Posterior vena cava (tissue), 2 donors: Measurements from ENCODE around the gene ZNF366. TPM values are rescaled to one million over a fixed set of nuclear protein-coding genes. Genes with fewer than 3 reads are reported as not detected.
"Not testable (repeated sequence)": the region's sequence is repeated elsewhere in the genome, so short reads cannot be mapped to it uniquely, and the experiment has no call there.

Experiments
- DNase-seq: peaks from one replicate; pipeline ENCODE4 v3.0.0-alpha.2; 2020; ENCODE audit warnings: low spot score
- intact Hi-C, 2 donors: fragments of 100-400 bp; cut with DNase I; formaldehyde crosslinking; loops; one replicate each; pipeline versions ENCODE4 v1.14.1 to v1.14.2; 2022 to 2023
- total RNA-seq, 2 donors: library from RNA; stranded (reverse); fragmentation: NEBNext Ultra II Directional; extraction: Animal tissue kit (Norgen Biotek cat#: 25700); gene quantifications; one replicate each; pipeline ENCODE4 v1.2.1, GENCODE V29; 2021
- donor health status: DM: yes; HTN: yes; CAD: no.
- donor health status: DM: yes; HTN: yes; CAD: no.

Gene ZNF366
- total RNA-seq, 2 donors from 2014 or later = 5.0 to 5.1 TPM

DNA sequence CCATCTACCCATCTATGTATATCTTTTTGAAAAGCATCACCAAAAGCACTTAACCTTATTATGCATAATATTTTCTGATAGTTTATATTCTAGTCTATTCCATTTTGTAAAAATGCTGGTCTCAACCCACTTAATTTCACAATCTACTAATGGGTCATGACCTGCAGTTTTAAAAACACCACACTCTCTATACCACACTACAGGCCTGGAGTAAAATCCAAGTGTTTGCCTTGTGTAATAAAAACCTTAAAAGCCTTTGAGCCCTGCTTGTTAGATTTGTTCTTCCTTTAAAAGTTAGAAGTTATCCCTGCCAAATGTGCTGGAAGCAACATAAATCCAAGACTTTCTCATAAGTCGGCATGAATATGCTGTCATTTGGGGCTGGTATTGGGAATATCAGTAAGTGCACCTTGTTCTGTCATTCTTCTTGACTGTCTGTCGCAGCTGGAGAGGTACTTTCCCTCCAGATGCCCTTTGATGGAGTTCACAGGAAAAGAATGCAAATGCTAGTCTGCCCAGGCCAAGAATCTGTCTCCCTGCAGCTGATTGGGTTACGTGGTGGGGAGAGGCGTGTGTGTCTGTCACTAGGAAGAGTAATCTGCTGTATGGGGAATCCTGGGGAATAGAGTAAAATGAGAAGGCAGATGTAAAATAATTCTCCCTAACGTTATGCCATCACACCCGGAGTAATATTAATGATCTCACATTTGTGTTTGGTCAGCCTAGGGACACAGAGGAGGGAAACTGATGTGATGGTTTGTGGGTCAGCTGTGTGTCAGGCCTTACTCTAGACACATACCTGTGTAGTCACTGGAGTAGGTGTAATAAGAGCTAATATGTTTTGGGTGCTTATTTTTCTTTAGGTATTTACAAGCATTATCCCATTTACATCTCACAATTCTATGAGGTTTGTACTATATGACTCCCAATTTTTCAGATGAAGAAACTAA is 79.4 kb downstream of the ZNF366 start:
- intact Hi-C loops = no loop called here
- DNase-seq = no peak

GRCh38 chr5:72427016-72427415 is 80.2 kb downstream of the ZNF366 start:
- no peak for DNase-seq
- intact Hi-C loops = no loop called here

- intact Hi-C loops = no loop called here
- no peak for DNase-seq
These were observed 81.2 kb downstream of the ZNF366 start for GRCh38 chr5:72426019-72426418.

DNA sequence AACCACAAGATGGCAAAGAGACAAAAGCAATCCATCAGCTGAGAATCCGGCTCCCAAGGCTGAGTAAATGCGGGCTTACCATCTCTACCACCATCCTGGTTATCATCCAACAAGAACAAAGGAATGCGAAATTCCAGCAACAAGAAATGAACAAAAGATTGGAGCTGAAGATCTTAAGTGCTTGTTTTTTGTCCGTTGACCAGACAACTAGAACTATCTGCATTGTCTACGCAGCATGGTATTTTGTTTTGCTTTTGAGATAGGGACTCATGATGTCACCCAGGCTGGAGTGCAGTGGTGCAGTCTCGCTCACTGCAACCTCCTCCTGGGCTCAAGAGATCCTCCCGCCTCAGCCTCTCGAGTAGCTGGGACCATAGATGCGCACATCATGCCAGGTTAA is 88.9 kb downstream of the ZNF366 start:
- no peak for DNase-seq
- intact Hi-C loops = no loop called here

DNA sequence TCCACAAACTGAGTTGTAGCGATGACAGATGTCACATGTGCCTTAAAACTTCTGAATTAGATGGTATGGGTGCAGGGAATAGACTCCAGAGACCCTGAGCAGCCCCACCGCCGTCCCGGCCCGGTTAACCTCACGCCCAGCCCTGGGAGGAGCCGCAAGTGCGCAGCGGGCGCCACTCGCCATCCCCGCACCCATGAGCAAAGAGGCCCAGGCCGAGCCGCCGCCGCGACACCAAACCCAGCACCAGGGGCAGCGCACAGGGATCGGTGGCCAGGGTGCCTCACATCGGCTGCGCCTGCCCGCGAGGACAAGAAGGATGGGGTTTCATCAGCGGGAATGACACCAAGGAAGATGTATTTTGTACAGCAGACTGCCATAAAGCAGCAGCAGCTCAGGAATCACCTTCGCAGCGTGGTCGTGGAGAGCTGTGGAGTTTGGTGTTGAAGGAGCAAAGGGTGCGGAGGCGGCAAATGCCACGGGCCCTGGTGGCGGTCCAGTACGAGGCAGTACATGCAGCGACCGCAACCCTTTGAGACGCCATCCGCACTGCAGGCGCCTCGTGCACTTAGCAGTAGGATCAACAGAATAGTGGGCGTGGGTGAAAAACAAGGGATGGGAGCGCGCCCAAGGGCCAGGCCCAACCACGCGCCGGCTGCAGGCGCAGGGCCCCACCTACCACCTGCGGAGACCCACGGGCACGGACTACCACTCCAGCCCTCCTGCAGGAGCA is 89.7 kb downstream of the ZNF366 start:
- DNase-seq = no peak
- intact Hi-C loops = no loop called here

DNA sequence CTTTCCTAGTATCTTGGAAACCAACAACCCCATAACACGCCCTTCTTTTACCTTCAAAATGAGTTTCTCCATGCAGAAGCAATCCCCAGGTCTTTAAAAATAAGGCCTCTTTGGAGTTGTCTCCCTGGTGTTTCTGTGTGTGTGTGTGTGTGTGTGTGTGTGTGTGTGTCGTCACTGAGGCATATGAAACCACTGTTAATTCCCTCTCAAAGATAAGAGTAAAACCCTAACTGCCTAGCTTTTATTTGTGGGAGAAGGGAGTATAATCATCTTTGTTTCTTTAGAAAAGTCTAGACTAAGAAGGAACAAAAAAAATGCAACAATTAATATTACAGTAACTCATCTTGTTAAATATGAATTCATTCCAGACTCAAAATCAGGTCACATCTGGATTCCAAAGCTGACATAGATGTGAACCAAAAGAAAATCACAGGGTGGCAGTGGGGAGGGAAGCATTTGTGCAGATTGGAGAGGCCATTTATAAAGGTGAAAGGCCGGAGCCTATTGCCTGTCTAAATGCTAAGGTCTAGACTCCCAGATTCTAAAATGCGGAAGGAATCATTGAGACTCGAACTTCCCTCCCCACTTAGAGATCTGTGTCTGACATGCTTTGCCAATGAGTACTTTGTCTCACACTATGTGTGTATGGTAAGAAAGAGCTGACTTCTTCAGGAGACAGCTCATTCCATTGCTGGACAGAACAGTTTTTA is 91.4 kb downstream of the ZNF366 start:
- intact Hi-C loops = no loop called here
- no peak for DNase-seq

- no peak for DNase-seq
- intact Hi-C loops = no loop called here
These were observed 94.7 kb downstream of the ZNF366 start for GRCh38 chr5:72412283-72413055.

GRCh38 chr5:72410688-72411295 is 96.4 kb downstream of the ZNF366 start:
- intact Hi-C loops = no loop called here
- DNase-seq = no peak

- no peak for DNase-seq
- intact Hi-C loops = no loop called here
These were observed 98.6 kb downstream of the ZNF366 start for GRCh38 chr5:72408603-72409002.

GRCh38 chr5:72408127-72408526 is 99.1 kb downstream of the ZNF366 start:
- DNase-seq = no peak
- intact Hi-C loops = no loop called here

DNA sequence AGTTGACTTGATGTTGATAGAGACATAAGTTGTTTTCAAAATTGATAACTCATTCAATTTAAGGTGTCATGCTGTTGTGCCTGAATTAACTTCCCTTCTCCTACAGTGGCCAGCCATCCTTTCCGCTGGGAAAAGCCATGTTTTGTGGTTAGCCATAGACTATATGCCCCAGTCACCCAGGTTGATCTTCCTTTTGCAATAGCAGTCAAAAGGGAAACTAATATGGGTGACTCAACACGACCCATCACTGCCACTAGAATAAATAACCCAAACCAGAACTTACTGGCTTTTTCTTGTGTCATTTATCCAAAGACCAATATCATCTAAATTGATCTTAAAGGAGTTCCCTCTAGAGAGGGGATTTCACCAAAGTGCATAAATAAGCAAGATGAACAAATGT is 99.7 kb downstream of the ZNF366 start:
- intact Hi-C loops = no loop called here
- DNase-seq = no peak

- no peak for DNase-seq
- intact Hi-C loops = no loop called here
These were observed 100.1 kb downstream of the ZNF366 start for GRCh38 chr5:72407078-72407477.

DNA sequence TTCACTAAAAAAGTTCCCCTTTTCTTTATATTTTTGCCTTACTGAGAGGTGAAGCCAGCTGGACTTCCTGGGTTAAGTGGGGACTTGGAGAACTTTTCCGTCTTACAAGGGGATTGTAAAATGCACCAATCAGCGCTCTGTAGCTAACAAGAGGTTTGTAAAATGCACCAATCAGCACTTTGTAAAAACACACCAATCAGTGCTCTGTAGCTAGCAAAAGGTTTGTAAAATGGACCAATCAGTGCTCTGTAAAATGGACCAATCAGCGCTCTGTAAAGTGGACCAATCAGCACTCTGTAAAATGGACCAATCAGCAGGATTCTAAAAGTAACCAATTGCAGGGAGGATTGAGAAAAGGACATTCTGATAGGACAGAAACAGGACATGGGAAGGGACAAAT is 102.4 kb downstream of the ZNF366 start:
- DNase-seq, intact Hi-C loops: not testable (repeated sequence)

GRCh38 chr5:72402959-72403628 is 104.1 kb downstream of the ZNF366 start:
- no peak for DNase-seq
- intact Hi-C loops = no loop called here

DNA sequence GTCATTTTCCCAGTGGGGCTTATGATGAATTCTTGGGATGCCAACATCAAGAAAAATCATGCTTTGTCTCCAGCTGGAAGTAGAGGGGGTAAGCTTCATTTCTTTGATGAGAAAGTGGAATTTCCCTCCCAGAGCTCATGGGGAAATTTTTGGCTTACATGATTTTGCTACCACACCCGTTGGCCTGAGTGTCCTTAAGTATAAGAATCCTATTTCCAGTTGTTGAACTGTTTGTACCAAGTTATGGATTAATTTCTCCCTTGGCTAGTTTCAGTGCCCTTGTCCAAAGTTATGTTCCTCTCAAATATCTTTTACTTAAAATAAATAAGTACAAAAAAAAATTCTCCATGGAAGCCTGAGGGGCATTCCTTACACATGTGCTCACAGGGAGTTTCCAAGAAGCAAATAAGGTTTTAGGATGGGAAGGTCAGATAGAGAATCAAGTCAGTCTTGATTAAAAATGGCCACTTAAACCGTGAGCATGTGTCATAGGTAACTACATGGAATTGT is 104.8 kb downstream of the ZNF366 start:
- intact Hi-C loops = no loop called here
- DNase-seq = no peak

DNA sequence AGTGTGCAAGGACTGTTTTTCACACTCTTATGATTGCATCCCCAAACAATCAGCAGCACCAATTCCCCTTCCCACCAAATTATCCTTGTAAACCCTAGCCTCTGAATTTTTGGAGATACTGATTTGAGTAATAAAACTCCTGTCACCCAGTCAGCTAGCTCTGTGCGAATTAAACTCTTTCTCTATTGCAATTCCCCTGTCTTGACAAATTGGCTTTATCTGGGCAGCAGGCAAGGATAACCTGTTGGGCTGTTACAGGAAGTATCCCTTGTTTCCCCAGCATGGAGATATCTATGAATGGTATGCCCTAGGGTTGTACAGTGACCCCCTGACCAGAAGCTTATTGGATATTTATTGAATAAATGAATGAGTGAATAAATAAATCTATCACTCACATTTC is 106.3 kb downstream of the ZNF366 start:
- no peak for DNase-seq
- intact Hi-C loops = no loop called here

DNA sequence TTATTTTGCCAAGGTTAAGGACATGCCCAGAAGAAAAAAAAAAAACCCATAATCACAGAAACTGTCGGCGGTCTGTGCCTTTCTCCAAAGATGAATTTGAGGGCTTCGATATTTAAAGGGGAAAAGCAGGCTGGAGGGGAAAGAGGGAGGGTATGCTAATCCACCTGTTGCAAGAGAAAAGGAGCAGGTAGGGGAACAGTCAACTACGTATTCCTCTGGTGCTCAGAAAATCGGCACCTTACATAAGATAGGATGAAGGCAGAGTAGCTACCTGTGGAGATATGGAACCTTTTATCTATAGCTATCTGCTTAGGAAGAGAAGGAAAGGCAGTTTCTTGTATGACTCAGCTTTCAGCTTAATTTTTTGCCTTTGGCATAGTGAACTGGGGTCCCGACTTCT is 109.4 kb downstream of the ZNF366 start:
- intact Hi-C loops = no loop called here
- DNase-seq = no peak

DNA sequence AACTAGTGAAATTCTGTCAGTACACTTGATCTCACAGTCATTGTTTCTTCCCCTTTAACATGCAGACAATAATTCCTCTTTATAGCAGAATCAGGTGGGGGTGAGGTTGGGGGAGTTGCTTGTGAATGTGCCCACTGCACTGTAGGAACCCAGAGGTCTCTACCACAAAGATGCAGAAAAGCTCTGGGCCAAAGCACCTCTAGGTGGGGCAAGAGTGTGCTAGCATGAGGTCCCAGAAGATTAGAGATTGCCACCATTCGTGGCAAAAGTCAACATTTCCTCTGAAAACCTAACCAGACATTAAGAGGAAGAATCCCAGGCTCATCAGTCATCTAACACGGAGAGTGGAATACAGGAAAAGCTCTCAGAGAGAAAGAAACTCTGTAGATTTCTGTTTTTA is 112.5 kb downstream of the ZNF366 start:
- DNase-seq = no peak
- intact Hi-C loops = no loop called here
